ENCODE data around the gene IZUMO4.

- TF ChIP-seq CTCF (IDR thresholded peaks at IDR 0.05) (no peak), EP300 (IDR thresholded peaks at IDR 0.05) (no peak), POLR2A (IDR thresholded peaks at IDR 0.05) (no peak)
Measured at GRCh38 chr19:2148482-2149135, 51.9 kb downstream of the IZUMO4 start.
